Eye (tissue), 1 donor: Measurements from ENCODE around the gene PF4V1.
A peak's percentile ranks its signal among the peaks of the same experiment; 100 is the strongest.
"Not testable (repeated sequence)": the region's sequence is repeated elsewhere in the genome, so short reads cannot be mapped to it uniquely, and the experiment has no call there.

Experiments
- DNase-seq: peaks from one replicate; pipeline ENCODE4 v3.0.0-alpha.2; 2015

PF4V1 gene

GRCh38 chr4:73870768-73871167 lies 17.7 kb downstream of the PF4V1 start:
- DNase-seq: no peak

- no peak for DNase-seq
These were observed 18.6 kb downstream of the PF4V1 start for GRCh38 chr4:73871511-73872310.

- DNase-seq: no peak
These were observed 19.4 kb downstream of the PF4V1 start for GRCh38 chr4:73872316-73873108.

GRCh38 chr4:73874386-73874785 lies 21.3 kb downstream of the PF4V1 start:
- no peak for DNase-seq

- no peak for DNase-seq
These were observed 22.3 kb downstream of the PF4V1 start for GRCh38 chr4:73875401-73875800.

GRCh38 chr4:73883306-73883705 lies 30.2 kb downstream of the PF4V1 start:
- DNase-seq: no peak

- no peak for DNase-seq
These were observed 32.6 kb downstream of the PF4V1 start for GRCh38 chr4:73885574-73886267.

GRCh38 chr4:73891326-73891725 lies 38.2 kb downstream of the PF4V1 start:
- no peak for DNase-seq

GRCh38 chr4:73891739-73892405 lies 38.8 kb downstream of the PF4V1 start:
- DNase-seq: peak; percentile 46

GRCh38 chr4:73892966-73893365 lies 39.9 kb downstream of the PF4V1 start:
- DNase-seq: no peak

GRCh38 chr4:73894001-73894400 lies 40.9 kb downstream of the PF4V1 start:
- DNase-seq: peak; percentile 72

GRCh38 chr4:73895201-73896175 lies 42.4 kb downstream of the PF4V1 start:
- DNase-seq: no peak

- no peak for DNase-seq
These were observed 43.3 kb downstream of the PF4V1 start for GRCh38 chr4:73896416-73896815.

- DNase-seq: peak; percentile 57
These were observed 44.5 kb downstream of the PF4V1 start for GRCh38 chr4:73897380-73898136.

GRCh38 chr4:73899338-73899737 lies 46.2 kb downstream of the PF4V1 start:
- DNase-seq: not testable (repeated sequence)

- no peak for DNase-seq
These were observed 47.9 kb downstream of the PF4V1 start for GRCh38 chr4:73901031-73901430.

- DNase-seq: no peak
These were observed 49.0 kb downstream of the PF4V1 start for GRCh38 chr4:73902038-73902637.

GRCh38 chr4:73902817-73903547 lies 49.9 kb downstream of the PF4V1 start:
- DNase-seq: no peak
